Kidney (tissue), 14 donors: ENCODE results near the gene ADPRH. TPM values are rescaled to one million over a fixed set of nuclear protein-coding genes. Genes with fewer than 3 reads are reported as not detected.
A peak's percentile ranks its signal among the peaks of the same experiment; 100 is the strongest.

ENCODE experiments used
- DNase-seq, 5 donors: peaks; one replicate each; pipeline ENCODE4 v3.0.0-alpha.2; 2013 to 2020
- FAIRE-seq: peaks from 2 replicates; lab custom pipeline; 2012; peaks lifted over from hg19 to GRCh38; lab: Jason Lieb, UNC
- H3K27ac ChIP-seq, 2 donors: one replicate each; pipeline ENCODE4 v1.7.0; 2013; ENCODE audit warnings: low read depth in 2 of 2, low read length in 2 of 2, inconsistent platforms in 1 of 2
- H3K27me3 ChIP-seq: one replicate; pipeline ENCODE4 v1.7.1; 2013; ENCODE audit warnings: low read length, inconsistent platforms; ENCODE audit not compliant: control insufficient read depth, insufficient read depth
- H3K36me3 ChIP-seq, 3 donors: one replicate each; pipeline versions ENCODE4 v1.7.0 to v1.7.1; 2013; ENCODE audit warnings: low read length in 3 of 3, control low read depth in 1 of 3, inconsistent platforms in 1 of 3; ENCODE audit not compliant: insufficient read depth in 3 of 3, control insufficient read depth in 2 of 3
- H3K4me1 ChIP-seq, 3 donors: one replicate each; pipeline versions ENCODE4 v1.7.0 to v1.7.1; 2013; ENCODE audit warnings: low read length in 3 of 3, inconsistent platforms in 1 of 3, low read depth in 1 of 3; ENCODE audit not compliant: control insufficient read depth in 2 of 3, insufficient read depth in 2 of 3
- H3K4me3 ChIP-seq, 3 donors: one replicate each; pipeline versions ENCODE4 v1.7.0 to v1.8.1; 2013; ENCODE audit warnings: low read length in 3 of 3, control low read depth in 1 of 3, inconsistent platforms in 1 of 3
- H3K9ac ChIP-seq, 3 donors: one replicate each; pipeline versions ENCODE4 v1.7.0 to v1.7.1; 2013; ENCODE audit warnings: low read length in 3 of 3, control low read depth in 1 of 3, inconsistent platforms in 1 of 3
- H3K9me3 ChIP-seq, 3 donors: one replicate each; pipeline versions ENCODE4 v1.7.0 to v1.7.1; 2013; ENCODE audit warnings: low read length in 3 of 3, control low read depth in 1 of 3, inconsistent platforms in 1 of 3; ENCODE audit not compliant: control insufficient read depth in 2 of 3, insufficient read depth in 1 of 3
- intact Hi-C: fragments of 100-400 bp; cut with DNase I; formaldehyde crosslinking; loops from one replicate; pipeline ENCODE4 v1.11.1; 2022
- polyA plus RNA-seq: library from polyadenylated mRNA; stranded (reverse); fragments of 350-450 nt; fragmentation: Illumina TruSeq; extraction: RNeasy Lipid Tissue Mini Kit (QIAGEN cat#74804); gene quantifications from one replicate; pipeline ENCODE4 v1.2.3, GENCODE V29; 2014; ENCODE audit warnings: low read depth, low replicate concordance; ENCODE audit not compliant: insufficient read depth
- total RNA-seq: library from RNA; stranded (reverse); fragmentation: NEBNext Ultra II Directional; extraction: Animal tissue kit (Norgen Biotek cat#: 25700); gene quantifications from one replicate; pipeline ENCODE4 v1.2.1, GENCODE V29; 2021
- TF ChIP-seq, protein P1 (sequence below): IDR thresholded peaks from 3 replicates; pipeline ENCODE4 v1.5.1; 2012; ENCODE audit warnings: mild to moderate bottlenecking, moderate library complexity, borderline replicate concordance; ENCODE audit not compliant: insufficient read depth; ENCODE audit errors: extremely low read depth
- donor health status: control.
- donor health status: control.
- donor health status: control.
- donor health status: control.
- donor health status: control.
- donor health status: DM: yes; HTN: yes; CAD: no.
- donor health status: Normal renal cell carcinoma (clear cell type).

ADPRH gene
- total and polyA plus RNA-seq, 2 donors from 2014 or later, result 5.2 to 15.0 TPM

DNA sequence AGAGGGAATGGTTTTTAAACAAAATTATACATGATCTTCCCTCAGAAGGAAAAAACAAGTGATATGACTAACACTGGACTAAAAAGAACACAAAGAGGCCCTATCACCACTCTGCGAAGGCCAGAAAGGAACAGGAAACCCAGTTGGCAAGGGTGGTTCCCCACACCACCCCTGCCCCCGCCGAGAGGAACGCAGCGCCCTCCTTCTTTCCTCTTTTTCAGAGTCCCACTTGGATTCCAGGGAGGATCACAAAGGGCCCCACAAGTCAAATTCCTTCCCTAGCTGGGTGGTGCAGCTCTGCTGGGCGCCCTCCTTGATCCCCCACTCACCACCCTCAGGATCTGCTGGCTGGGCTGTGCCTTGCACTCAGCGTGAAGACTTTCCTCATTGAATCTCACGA is 48.2 kb downstream of the ADPRH start:
- H3K4me1 ChIP-seq, result peaks cover 0 to 4% (median 3%) of the 10 kb centered on the region in 3 donors
- FAIRE-seq (no peak), DNase-seq (peak in 1 of 5 donors; percentile 14)
- intact Hi-C loops, result no loop called here
- no peak overlapping the region for H3K27ac ChIP-seq
- H3K4me3 ChIP-seq, result no peak overlapping the region
- no peaks in the 10 kb centered on the region for H3K36me3 ChIP-seq
- no peak overlapping the region for H3K9ac ChIP-seq
- TF ChIP-seq, protein P1, sequence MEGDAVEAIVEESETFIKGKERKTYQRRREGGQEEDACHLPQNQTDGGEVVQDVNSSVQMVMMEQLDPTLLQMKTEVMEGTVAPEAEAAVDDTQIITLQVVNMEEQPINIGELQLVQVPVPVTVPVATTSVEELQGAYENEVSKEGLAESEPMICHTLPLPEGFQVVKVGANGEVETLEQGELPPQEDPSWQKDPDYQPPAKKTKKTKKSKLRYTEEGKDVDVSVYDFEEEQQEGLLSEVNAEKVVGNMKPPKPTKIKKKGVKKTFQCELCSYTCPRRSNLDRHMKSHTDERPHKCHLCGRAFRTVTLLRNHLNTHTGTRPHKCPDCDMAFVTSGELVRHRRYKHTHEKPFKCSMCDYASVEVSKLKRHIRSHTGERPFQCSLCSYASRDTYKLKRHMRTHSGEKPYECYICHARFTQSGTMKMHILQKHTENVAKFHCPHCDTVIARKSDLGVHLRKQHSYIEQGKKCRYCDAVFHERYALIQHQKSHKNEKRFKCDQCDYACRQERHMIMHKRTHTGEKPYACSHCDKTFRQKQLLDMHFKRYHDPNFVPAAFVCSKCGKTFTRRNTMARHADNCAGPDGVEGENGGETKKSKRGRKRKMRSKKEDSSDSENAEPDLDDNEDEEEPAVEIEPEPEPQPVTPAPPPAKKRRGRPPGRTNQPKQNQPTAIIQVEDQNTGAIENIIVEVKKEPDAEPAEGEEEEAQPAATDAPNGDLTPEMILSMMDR, result no peak
- H3K9me3 ChIP-seq, result no peaks in the 10 kb centered on the region
- H3K27me3 ChIP-seq, result no peaks in the 10 kb centered on the region

DNA sequence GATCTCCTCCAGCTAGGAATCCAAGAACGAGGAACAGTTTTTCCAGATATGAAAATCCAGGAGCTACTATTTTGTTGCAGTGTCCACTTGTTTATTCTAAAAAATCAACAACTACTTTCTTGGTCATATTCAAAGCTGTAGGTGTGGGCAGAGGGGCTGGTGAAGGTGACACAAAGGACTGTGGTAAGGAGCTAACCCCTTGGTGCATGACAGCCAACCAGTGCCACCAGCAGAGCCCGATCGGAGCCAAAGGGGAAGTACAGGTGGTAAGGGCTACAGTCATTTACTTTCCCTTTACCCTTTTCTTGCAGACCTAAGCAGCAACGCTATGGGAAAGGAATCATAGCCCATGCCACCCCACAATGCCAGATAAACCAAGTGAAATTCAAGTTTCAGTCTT is 49.1 kb downstream of the ADPRH start:
- intact Hi-C loops, result no loop called here
- Histone ChIP-seq H3K9ac (no peak overlapping the region), H3K9me3 (no peaks in the 10 kb centered on the region), H3K27ac (peak overlapping the region in 1 of 2 donors; percentile 17), H3K4me1 (peaks cover 0 to 4% (median 3%) of the 10 kb centered on the region in 3 donors), H3K27me3 (no peaks in the 10 kb centered on the region), H3K36me3 (no peaks in the 10 kb centered on the region), H3K4me3 (no peak overlapping the region)
- peak in 1 of 5 donors; percentile 13 for DNase-seq
- FAIRE-seq, result no peak
- TF ChIP-seq, protein P1, result no peak

DNA sequence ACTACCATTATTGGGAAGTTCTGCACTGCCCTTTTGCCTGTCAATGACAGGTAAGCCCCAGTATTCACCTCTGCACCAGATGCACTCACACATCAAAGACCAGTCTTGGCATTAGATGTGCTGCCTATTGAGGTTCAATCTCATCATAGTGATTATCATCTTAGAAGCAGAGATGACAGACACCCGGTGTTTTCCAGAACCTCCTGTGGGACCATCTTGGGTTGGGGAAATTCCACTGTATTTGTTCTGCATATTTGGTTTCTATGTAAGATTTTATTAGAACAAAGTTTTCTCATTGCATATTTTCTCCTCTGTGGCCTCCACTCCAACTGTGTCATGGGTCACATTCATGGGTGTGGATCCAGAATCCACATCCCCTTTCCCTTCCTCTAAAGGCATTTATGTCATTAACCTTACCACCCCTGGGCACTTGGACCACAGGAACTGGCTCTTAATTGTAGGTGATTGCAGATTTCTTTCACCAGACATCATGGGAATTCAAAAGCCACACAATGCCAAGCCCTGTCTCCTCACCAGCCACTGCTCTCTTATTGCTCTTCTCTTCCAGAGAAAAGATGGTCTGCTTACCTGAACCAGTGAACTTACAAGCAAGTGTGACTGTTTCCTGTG is 49.6 kb downstream of the ADPRH start:
- H3K4me1 ChIP-seq, result peaks cover 0 to 4% (median 3%) of the 10 kb centered on the region in 3 donors
- no peaks in the 10 kb centered on the region for H3K27me3 ChIP-seq
- TF ChIP-seq, protein P1, result no peak
- H3K9ac ChIP-seq, result no peak overlapping the region
- no peaks in the 10 kb centered on the region for H3K36me3 ChIP-seq
- H3K4me3 ChIP-seq, result no peak overlapping the region
- DNase-seq (no peak), FAIRE-seq (no peak)
- intact Hi-C loops, result no loop called here
- H3K9me3 ChIP-seq, result no peaks in the 10 kb centered on the region
- H3K27ac ChIP-seq, result peak overlapping the region in 1 of 2 donors; percentile 17
